ENCODE measurements around the gene TMEM132C. TPM values are rescaled to one million over a fixed set of nuclear protein-coding genes. Genes with fewer than 3 reads are reported as not detected.

TMEM132C gene
- total and polyA plus RNA-seq, 2 of the 8 experiments (the other 6 are each of a cell fraction or from before 2014, with no cell fraction given), result 0.23 to 0.76 TPM

DNA sequence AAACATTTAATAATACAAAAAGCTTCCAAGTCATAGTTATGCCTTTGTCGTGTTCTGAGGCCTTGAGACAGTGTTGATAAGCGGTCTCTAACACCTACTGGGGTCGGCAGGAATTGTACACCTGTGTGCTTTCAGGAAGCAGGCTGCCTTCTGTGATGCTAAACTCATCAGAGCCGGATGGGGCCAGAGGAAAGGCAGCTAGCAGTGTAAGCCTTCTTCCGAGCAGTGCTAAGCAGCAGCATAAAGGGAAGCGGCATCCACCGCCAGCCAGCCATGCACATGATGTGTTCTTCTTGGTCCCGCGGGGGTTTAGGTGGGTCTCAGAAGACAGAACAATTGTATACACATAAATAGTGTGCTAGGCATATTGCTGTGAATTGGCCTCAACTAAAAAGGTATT lies 397.5 kb downstream of the TMEM132C start:
- no peak overlapping the region for H3K4me3 ChIP-seq (ENCODE audit: extremely low read depth in 1 of 4, insufficient read depth in 2 of 4, low read depth in 3 of 4, low read length in 4 of 4)
- no peak overlapping the region for H2AFZ ChIP-seq (ENCODE audit: low read length)
- no peak for FAIRE-seq
- no peak overlapping the region for H2BK12ac ChIP-seq (ENCODE audit: low read depth, low read length)
- H3K56ac ChIP-seq (replicated peaks; ENCODE audit: insufficient read length, low read depth, low read length), result no peak overlapping the region
- WGBS, 2 experiments (ENCODE audit: extremely low coverage in 1 of 2, insufficient coverage in 1 of 2, insufficient read length in 1 of 2, insufficient replicate concordance in 2 of 2, low coverage in 1 of 2, low lambda C conversion rate in 2 of 2, missing lambda C conversion rate in 1 of 2), result 83% methylated on average over 9 of the region's 9 CpGs; no CpG with 5 or more reads in 1 of the 2 experiments
- peaks cover 0 to 3% of the 10 kb centered on the region in 2 experiments for H4K20me1 ChIP-seq (replicated peaks in 1 of 2; ENCODE audit: control insufficient read depth in 1 of 2, insufficient read depth in 2 of 2, low read length in 2 of 2)
- no peaks in the 10 kb centered on the region for H3K79me2 ChIP-seq (ENCODE audit: control insufficient read depth in 1 of 2, insufficient read depth in 2 of 2, low read length in 2 of 2)
- no peak overlapping the region for H2BK15ac ChIP-seq (ENCODE audit: low read length)
- H4K8ac ChIP-seq (ENCODE audit: extremely low read depth, insufficient read depth, low read length), result no peak overlapping the region
- no peak overlapping the region for H4K5ac ChIP-seq (ENCODE audit: insufficient read length, low read depth, low read length)
- H3K23me2 ChIP-seq (ENCODE audit: low read depth, low read length), result peaks cover 10% of the 10 kb centered on the region; the same call in 1 of the 2 replicates
- no peak overlapping the region for H3K9ac ChIP-seq (replicated peaks in 1 of 4; ENCODE audit: extremely low read depth in 1 of 4, low read depth in 3 of 4, low read length in 3 of 4)
- no peak overlapping the region for H3K27ac ChIP-seq (ENCODE audit: low read depth, low read length)
- no peaks in the 10 kb centered on the region for H3K4me1 ChIP-seq (replicated peaks in 1 of 4; ENCODE audit: control insufficient read depth in 3 of 4, insufficient read depth in 4 of 4, low read length in 3 of 4)
- CTCF ChIA-PET (ENCODE audit: partially characterized antibody), result no interaction called here
- no peaks in the 10 kb centered on the region for H3K36me3 ChIP-seq (ENCODE audit: control insufficient read depth in 2 of 4, insufficient read depth in 4 of 4, low read length in 3 of 4)
- H3K79me1 ChIP-seq (ENCODE audit: low read depth, low read length), result no peaks in the 10 kb centered on the region
- H2BK5ac ChIP-seq (ENCODE audit: low read depth, low read length), result no peak overlapping the region
- no peak overlapping the region for H3K14ac ChIP-seq (ENCODE audit: insufficient read length)
- H3K4ac ChIP-seq (replicated peaks; ENCODE audit: insufficient read length, low read depth, low read length), result no peak overlapping the region
- no peak overlapping the region for H2BK120ac ChIP-seq (replicated peaks; ENCODE audit: low read depth, low read length)
- POLR2A ChIA-PET (ENCODE audit: partially characterized antibody), result no interaction called here
- 0 out of 4 replicates have a peak, but pooled peaks cover 0 to 9% of the 10 kb centered on the region in 2 experiments for H3K9me3 ChIP-seq (ENCODE audit: insufficient read depth in 2 of 2, low read depth in 1 of 2, low read length in 1 of 2)
- peaks cover 0 to 4% (median 0%) of the 10 kb centered on the region in 4 experiments; a peak in 1 of 7 replicates for H3K27me3 ChIP-seq (replicated peaks in 1 of 4; ENCODE audit: control insufficient read depth in 3 of 4, extremely low read depth in 1 of 4, insufficient read depth in 3 of 4, low read length in 3 of 4)
- no peak overlapping the region for H3K18ac ChIP-seq (ENCODE audit: extremely low read depth, low read length)
- no peak overlapping the region for H3K23ac ChIP-seq (ENCODE audit: insufficient read length)
- no peak overlapping the region for H4K91ac ChIP-seq (replicated peaks; ENCODE audit: insufficient read length, low read length)
- H2AK5ac ChIP-seq (ENCODE audit: low read depth, low read length), result no peak overlapping the region
- H2BK20ac ChIP-seq (ENCODE audit: low read length), result no peak overlapping the region
- no peak for DNase-seq (ENCODE audit: low read depth in 1 of 2, low spot score in 2 of 2)
- no peak overlapping the region for H3K4me2 ChIP-seq (ENCODE audit: insufficient read depth in 1 of 2, low read depth in 2 of 2, low read length in 2 of 2)
- TF ChIP-seq CBX8 (IDR thresholded peaks at IDR 0.05; ENCODE audit: borderline replicate concordance, low read depth, low read length) (no peak), CREB1 (IDR thresholded peaks at IDR 0.05) (no peak), SIX5 (IDR thresholded peaks at IDR 0.05; ENCODE audit: low read depth, low read length) (no peak), HDAC6 (IDR thresholded peaks at IDR 0.05; ENCODE audit: low read depth, low read length) (no peak), GTF2F1 (IDR thresholded peaks at IDR 0.05; ENCODE audit: borderline replicate concordance, low read depth, low read length) (no peak), ZNF274 (IDR thresholded peaks at IDR 0.05; ENCODE audit: borderline replicate concordance, extremely low read depth, low read length) (no peak), EP300 (IDR thresholded peaks at IDR 0.05; ENCODE audit: borderline replicate concordance in 1 of 2, low read depth in 2 of 2, low read length in 2 of 2) (no peak), KDM5A (IDR thresholded peaks at IDR 0.05; ENCODE audit: low read length) (no peak)
- TF ChIP-seq, protein P1, sequence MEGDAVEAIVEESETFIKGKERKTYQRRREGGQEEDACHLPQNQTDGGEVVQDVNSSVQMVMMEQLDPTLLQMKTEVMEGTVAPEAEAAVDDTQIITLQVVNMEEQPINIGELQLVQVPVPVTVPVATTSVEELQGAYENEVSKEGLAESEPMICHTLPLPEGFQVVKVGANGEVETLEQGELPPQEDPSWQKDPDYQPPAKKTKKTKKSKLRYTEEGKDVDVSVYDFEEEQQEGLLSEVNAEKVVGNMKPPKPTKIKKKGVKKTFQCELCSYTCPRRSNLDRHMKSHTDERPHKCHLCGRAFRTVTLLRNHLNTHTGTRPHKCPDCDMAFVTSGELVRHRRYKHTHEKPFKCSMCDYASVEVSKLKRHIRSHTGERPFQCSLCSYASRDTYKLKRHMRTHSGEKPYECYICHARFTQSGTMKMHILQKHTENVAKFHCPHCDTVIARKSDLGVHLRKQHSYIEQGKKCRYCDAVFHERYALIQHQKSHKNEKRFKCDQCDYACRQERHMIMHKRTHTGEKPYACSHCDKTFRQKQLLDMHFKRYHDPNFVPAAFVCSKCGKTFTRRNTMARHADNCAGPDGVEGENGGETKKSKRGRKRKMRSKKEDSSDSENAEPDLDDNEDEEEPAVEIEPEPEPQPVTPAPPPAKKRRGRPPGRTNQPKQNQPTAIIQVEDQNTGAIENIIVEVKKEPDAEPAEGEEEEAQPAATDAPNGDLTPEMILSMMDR (IDR thresholded peaks at IDR 0.05; ENCODE audit: control extremely low read depth in 1 of 3, insufficient read depth in 1 of 3, low read depth in 1 of 3, low read length in 3 of 3), result no peak
- TF ChIP-seq, protein P2, sequence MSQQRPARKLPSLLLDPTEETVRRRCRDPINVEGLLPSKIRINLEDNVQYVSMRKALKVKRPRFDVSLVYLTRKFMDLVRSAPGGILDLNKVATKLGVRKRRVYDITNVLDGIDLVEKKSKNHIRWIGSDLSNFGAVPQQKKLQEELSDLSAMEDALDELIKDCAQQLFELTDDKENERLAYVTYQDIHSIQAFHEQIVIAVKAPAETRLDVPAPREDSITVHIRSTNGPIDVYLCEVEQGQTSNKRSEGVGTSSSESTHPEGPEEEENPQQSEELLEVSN (IDR thresholded peaks at IDR 0.05), result no peak
- TF ChIP-seq, protein P3, sequence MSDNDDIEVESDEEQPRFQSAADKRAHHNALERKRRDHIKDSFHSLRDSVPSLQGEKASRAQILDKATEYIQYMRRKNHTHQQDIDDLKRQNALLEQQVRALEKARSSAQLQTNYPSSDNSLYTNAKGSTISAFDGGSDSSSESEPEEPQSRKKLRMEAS (IDR thresholded peaks at IDR 0.05), result no peak
